BJ (cell line): ENCODE results near the gene NME4. TPM values are rescaled to one million over a fixed set of nuclear protein-coding genes. Genes with fewer than 3 reads are reported as not detected.
"Not testable (repeated sequence)": the region's sequence is repeated elsewhere in the genome, so short reads cannot be mapped to it uniquely, and the experiment has no call there.

Experiments used
- CTCF ChIA-PET: fragments of 350-600 bp; formaldehyde crosslinking; extraction: SDS; loops from one replicate; lab custom pipeline; 2021; ENCODE audit warnings: antibody characterized with exemption, inconsistent platforms; lab: Yijun Ruan, JAX
- POLR2A ChIA-PET: fragments of 300-600 bp; sonication (Branson Sonifier 250); formaldehyde crosslinking; extraction: SDS; loops from one replicate; lab custom pipeline; 2021; ENCODE audit warnings: antibody characterized with exemption; lab: Charles Lee
- DNase-seq: peaks from one replicate; pipeline ENCODE4 v3.0.0-alpha.2; 2011; ENCODE audit warnings: low read depth
- H3K27me3 ChIP-seq: 2 replicates; pipeline ENCODE4 v1.6.0; 2011; ENCODE audit warnings: low read length; ENCODE audit not compliant: control insufficient read depth, insufficient read depth
- H3K36me3 ChIP-seq: 2 replicates; pipeline ENCODE4 v1.5.1; 2011; ENCODE audit warnings: low read length; ENCODE audit not compliant: control insufficient read depth, insufficient read depth
- H3K4me3 ChIP-seq: 2 replicates; pipeline ENCODE4 v1.5.1; 2011; ENCODE audit warnings: low read depth, mild to moderate bottlenecking, control low read depth, low read length
- CTCF ChIP-seq: IDR thresholded peaks from 2 replicates; pipeline ENCODE4 v1.5.1; 2011; ENCODE audit warnings: low read depth, mild to moderate bottlenecking, control low read depth, inconsistent platforms, low read length, moderate library complexity; ENCODE audit not compliant: insufficient read depth
- polyA plus RNA-seq: library from polyadenylated mRNA; depleted of rRNA; stranded (reverse); fragments of >200 nt; gene quantifications from 2 replicates; pipeline ENCODE4 v1.2.3, GENCODE V29; 2011

The NME4 gene
- polyA plus RNA-seq, 1 experiment = 290 TPM

GRCh38 chr16:375927-376816, 20.8 kb upstream of the NME4 start:
- no peak for DNase-seq
- no peak overlapping the region for H3K4me3 ChIP-seq
- no peaks in the 10 kb centered on the region for H3K27me3 ChIP-seq
- no peak for TF ChIP-seq CTCF
- POLR2A ChIA-PET = no interaction called here
- CTCF ChIA-PET = no interaction called here
- peaks cover 28% of the 10 kb centered on the region for H3K36me3 ChIP-seq

GRCh38 chr16:376817-377418, 20.1 kb upstream of the NME4 start:
- CTCF ChIA-PET = no interaction called here
- H3K27me3 ChIP-seq = no peaks in the 10 kb centered on the region
- no peak for TF ChIP-seq CTCF
- no peak for DNase-seq
- H3K36me3 ChIP-seq = peaks cover 23% of the 10 kb centered on the region
- POLR2A ChIA-PET = no interaction called here
- no peak overlapping the region for H3K4me3 ChIP-seq

- H3K4me3 ChIP-seq = no peak overlapping the region
- no peak for DNase-seq
- H3K27me3 ChIP-seq = no peaks in the 10 kb centered on the region
- TF ChIP-seq CTCF = no peak
- ChIA-PET POLR2A (no interaction called here), CTCF (no interaction called here)
- peaks cover 20% of the 10 kb centered on the region for H3K36me3 ChIP-seq
Observed at GRCh38 chr16:377419-377951, 19.5 kb upstream of the NME4 start.

GRCh38 chr16:378113-378820, 18.7 kb upstream of the NME4 start:
- H3K4me3 ChIP-seq, DNase-seq, H3K27me3 ChIP-seq, POLR2A ChIA-PET: not testable (repeated sequence)
- peaks cover 18% of the 10 kb centered on the region for H3K36me3 ChIP-seq
- CTCF ChIA-PET = interaction anchor here (1.5 kb wide), 1 partner anchor 23 kb away, joined by 3 read pairs; the partner anchor contains the start of gene DECR2

- DNase-seq = no peak
- Histone ChIP-seq H3K4me3 (no peak overlapping the region), H3K27me3 (no peaks in the 10 kb centered on the region), H3K36me3 (peaks cover 18% of the 10 kb centered on the region)
- TF ChIP-seq CTCF = no peak
- ChIA-PET POLR2A (no interaction called here), CTCF (interaction anchor here (1.5 kb wide), 1 partner anchor 23 kb away, joined by 3 read pairs; the partner anchor contains the start of gene DECR2)
Observed at GRCh38 chr16:378821-379182, 18.2 kb upstream of the NME4 start.
